DOHH2 (cell line): ENCODE data around the gene PDRG1.

Source experiments
- CTCF ChIP-seq: fragments of 200-600 bp; sonication (generic); IDR thresholded peaks from one replicate; pipeline ENCODE4 v1.5.1; 2014; ENCODE audit warnings: antibody characterized with exemption, mild to moderate bottlenecking, low read depth, low read length; ENCODE audit not compliant: poor library complexity, severe bottlenecking
- EZH2phosphoT487 ChIP-seq: fragments of 200-600 bp; sonication (generic); IDR thresholded peaks from 2 replicates; pipeline ENCODE4 v1.6.1; 2017; ENCODE audit warnings: borderline replicate concordance, mild to moderate bottlenecking, antibody characterized with exemption, low read length, moderate library complexity, mixed read lengths

GRCh38 chr20:31984981-31985471 lies 33.2 kb upstream of the PDRG1 start:
- TF ChIP-seq CTCF (no peak), EZH2phosphoT487 (no peak)
